ENCODE measurements around the gene TBXAS1.

GRCh38 chr7:140036224-140036962, 207.3 kb downstream of the TBXAS1 start:
- no peak for TF ChIP-seq CTCF (IDR thresholded peaks at IDR 0.05; ENCODE audit: low read depth, low read length, missing input control)
- TF ChIP-seq RAD21 (IDR thresholded peaks at IDR 0.05): no peak
- TF ChIP-seq REST (IDR thresholded peaks at IDR 0.05): no peak
- TF ChIP-seq YY1 (IDR thresholded peaks at IDR 0.05): no peak
- TF ChIP-seq GABPA (IDR thresholded peaks at IDR 0.05 in 1 of 2, conservative IDR thresholded peaks at IDR 0.05 in 1 of 2): no peak
- TF ChIP-seq EGR1 (IDR thresholded peaks at IDR 0.05; ENCODE audit: low read depth in 2 of 2): no peak
- no peak for TF ChIP-seq SP1 (IDR thresholded peaks at IDR 0.05)
- TF ChIP-seq JUND (IDR thresholded peaks at IDR 0.05): no peak
- no peak for TF ChIP-seq MAX (IDR thresholded peaks at IDR 0.05)

Data from liver (tissue), 3 donors.